Fibroblast of villous mesenchyme (primary cell): Measurements from ENCODE around the gene ANK3. TPM values are rescaled to one million over a fixed set of nuclear protein-coding genes. Genes with fewer than 3 reads are reported as not detected.

Source experiments
- DNase-seq: peaks from one replicate; pipeline ENCODE4 v3.0.0-alpha.2; 2010; ENCODE audit warnings: low read depth
- H3K4me3 ChIP-seq: 2 replicates; pipeline ENCODE4 v1.5.1; 2011; ENCODE audit warnings: low read depth, mild to moderate bottlenecking, low read length
- total RNA-seq: library from RNA; depleted of rRNA; stranded (reverse); fragments of >200 nt; gene quantifications from 2 replicates; pipeline ENCODE4 v1.2.3, GENCODE V29; 2012
- TF ChIP-seq, protein P1 (sequence below): IDR thresholded peaks from 2 replicates; pipeline ENCODE4 v1.5.1; 2012; ENCODE audit warnings: low read depth, mild to moderate bottlenecking, low read length; ENCODE audit not compliant: insufficient read depth

Gene ANK3
- total RNA-seq, 1 donor, result 1.3 TPM

DNA sequence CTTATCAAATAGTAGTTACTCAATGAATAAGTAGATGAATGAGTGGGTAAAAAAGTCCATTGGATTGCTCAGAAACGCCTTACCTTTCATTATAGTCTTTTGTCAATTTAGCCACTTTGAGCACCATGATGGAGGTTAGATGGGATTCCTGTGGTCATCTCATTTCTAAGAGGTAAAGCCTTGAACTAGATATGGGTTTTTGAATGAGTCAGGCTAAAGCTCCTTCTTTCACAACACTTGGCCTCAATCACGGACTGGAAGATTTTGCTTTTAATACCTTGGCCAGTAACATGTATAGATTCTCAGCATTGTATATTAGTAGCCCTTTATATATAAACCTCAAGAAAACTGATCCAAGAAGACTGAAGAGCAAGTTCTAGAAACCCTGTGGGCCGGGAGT, 383.6 kb downstream of the ANK3 start:
- DNase-seq, result peak; percentile 20
- TF ChIP-seq, protein P1, sequence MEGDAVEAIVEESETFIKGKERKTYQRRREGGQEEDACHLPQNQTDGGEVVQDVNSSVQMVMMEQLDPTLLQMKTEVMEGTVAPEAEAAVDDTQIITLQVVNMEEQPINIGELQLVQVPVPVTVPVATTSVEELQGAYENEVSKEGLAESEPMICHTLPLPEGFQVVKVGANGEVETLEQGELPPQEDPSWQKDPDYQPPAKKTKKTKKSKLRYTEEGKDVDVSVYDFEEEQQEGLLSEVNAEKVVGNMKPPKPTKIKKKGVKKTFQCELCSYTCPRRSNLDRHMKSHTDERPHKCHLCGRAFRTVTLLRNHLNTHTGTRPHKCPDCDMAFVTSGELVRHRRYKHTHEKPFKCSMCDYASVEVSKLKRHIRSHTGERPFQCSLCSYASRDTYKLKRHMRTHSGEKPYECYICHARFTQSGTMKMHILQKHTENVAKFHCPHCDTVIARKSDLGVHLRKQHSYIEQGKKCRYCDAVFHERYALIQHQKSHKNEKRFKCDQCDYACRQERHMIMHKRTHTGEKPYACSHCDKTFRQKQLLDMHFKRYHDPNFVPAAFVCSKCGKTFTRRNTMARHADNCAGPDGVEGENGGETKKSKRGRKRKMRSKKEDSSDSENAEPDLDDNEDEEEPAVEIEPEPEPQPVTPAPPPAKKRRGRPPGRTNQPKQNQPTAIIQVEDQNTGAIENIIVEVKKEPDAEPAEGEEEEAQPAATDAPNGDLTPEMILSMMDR, result no peak
- H3K4me3 ChIP-seq, result no peak overlapping the region

DNA sequence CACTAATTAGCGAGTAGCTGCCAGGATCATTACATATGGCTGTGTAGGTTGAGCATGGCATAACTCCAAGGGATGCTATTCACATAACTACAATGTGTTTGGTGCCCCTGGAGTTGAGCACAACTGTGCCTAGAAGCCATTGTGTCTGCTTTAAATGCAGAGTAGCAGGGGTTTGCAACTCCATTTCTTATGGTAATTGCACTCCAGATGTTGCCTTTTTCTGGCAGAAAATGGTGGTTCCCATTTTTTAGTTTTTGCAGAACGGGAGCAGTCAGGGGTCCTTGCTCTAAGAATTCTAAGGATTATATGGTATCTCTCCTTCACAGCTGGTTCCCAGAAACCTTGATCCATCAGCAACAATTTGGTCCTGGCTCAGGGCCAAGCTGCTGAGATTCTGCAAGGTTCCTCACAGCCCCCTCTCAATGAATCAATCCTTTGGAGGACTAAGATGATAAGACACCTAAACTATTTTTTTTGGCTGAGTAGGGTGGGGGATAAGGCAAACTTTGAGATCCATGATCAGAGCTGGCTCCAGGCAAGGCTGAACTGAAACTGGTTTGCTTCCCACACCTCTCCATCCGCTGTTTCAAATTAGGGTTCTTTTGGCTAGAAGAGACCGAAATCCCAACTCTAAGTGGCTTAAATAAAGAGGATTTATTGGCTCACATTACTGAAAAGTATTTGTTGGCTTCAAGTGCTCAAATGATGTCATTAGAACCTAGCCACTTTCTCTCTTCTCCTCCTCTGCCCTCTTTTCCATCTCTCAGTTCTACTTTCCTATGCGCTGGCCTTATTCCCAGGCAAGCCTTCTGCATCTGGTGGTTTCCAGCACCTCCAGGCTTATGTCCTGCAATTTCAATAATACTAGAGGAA, 385.8 kb downstream of the ANK3 start:
- H3K4me3 ChIP-seq, result no peak overlapping the region
- DNase-seq, result no peak
- TF ChIP-seq, protein P1, result no peak

DNA sequence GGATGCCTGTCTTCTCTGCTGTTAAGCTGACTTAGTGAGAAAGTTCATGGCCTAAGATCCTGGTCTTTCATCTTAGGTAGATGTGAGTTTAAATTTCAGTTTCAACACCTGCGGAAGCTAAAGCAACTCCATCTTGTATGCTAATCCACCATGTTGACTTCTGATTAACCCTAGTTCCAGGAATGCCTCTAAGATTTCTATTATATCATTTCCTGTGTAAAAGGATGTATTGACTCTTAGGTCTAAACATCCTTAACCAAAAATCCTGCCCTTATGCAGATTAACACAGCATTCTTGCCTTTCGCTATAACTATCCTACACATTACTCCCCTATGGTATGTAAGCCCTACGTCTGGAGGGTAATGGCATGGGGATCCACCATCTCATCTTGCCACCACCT, 388.9 kb downstream of the ANK3 start:
- no peak for DNase-seq
- no peak overlapping the region for H3K4me3 ChIP-seq
- TF ChIP-seq, protein P1, result no peak

DNA sequence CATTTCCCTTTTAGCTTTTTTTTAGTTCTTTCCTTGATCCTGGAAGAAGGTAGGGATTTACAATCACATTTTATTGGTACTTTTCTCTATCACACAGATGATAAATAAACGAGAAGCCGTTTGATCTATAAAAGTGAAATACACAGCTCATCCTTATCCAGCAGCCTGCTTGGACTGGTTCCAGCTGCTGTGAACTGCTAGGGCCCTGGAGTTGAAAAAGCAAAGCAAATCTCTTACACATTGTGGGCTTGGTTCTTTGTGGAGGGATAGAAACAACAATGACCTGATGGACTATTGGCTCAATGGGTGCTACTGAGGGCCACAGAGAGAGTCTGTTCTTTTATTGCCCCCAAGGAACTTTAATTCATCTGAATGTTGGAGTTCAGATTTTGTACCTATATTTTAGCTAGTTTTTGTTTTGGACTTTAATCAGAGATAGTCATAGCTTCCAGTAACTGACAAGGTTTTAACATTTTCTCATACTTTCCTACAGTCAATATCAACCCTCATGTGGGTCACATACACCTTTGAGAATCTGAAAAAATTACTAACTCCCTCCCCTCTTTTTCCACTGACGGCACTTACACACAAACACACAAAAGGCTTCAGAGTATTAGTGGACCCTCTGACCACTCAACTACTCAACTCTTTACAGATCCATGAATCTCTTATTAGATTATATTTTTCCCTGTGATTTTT, 391.7 kb downstream of the ANK3 start:
- no peak overlapping the region for H3K4me3 ChIP-seq
- TF ChIP-seq, protein P1, result no peak
- DNase-seq, result no peak

DNA sequence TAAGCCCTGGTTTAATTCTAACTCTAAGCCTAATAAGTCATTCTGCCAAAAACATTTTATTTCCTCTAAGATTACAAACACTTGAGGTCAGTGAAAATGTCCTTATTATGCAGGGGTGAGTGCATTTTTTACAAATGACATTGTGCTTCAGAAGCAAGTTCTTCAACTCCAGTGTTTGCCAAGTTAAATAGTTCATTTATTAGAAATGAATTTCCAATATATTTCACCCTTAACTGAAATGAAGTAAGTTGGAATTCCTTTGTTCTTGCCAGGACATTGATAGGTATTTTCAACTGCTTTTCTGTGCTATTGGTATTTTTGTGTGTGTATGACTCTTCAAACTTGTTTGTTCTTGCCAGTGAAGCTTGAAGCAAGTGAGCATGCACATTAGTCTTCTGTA, 393.8 kb downstream of the ANK3 start:
- DNase-seq, result no peak

DNA sequence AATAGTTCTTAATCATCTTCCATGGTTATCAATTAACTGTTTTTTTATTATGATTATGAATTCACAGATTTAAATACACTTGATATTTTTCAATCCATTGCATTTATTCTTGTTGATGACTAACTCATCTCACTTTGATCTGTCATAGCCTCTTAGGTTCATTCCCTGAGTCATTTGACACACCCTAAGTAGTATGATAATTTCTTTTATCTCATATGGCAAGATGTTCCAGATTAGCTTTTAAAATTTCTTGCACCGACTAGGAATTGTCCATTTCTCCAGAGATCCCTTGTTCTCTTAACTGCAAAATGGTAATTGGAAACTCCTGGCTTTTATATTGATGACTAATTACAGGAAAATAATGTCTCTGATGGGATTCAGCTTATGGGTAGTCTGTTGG, 395.7 kb downstream of the ANK3 start:
- no peak for DNase-seq
- no peak overlapping the region for H3K4me3 ChIP-seq
- TF ChIP-seq, protein P1, result no peak

More for the DNA sequence above, 393.8 kb downstream of the ANK3 start:
- H3K4me3 ChIP-seq, result no peak overlapping the region
- TF ChIP-seq, protein P1, result no peak
